H1 (cell line): ENCODE measurements around the gene ESPNL. TPM values are rescaled to one million over a fixed set of nuclear protein-coding genes. Genes with fewer than 3 reads are reported as not detected.

Experiments
- CTCF ChIA-PET: fragments of 300-600 bp; sonication (Branson Sonifier 250); formaldehyde crosslinking; loops from one replicate; lab custom pipeline; 2021; ENCODE audit not compliant: partially characterized antibody; lab: Charles Lee
- POLR2A ChIA-PET: fragments of 300-600 bp; sonication (Branson Sonifier 250); formaldehyde crosslinking; loops from one replicate; lab custom pipeline; 2021; ENCODE audit warnings: inconsistent platforms; ENCODE audit not compliant: partially characterized antibody; lab: Charles Lee
- DNase-seq, 2 experiments: peaks; one replicate each; pipeline versions ENCODE4 v3.0.0 to v3.0.0-alpha.2; 2010 to 2022; ENCODE audit warnings: low spot score in 2 of 2, low read depth in 1 of 2, mixed read lengths in 1 of 2
- FAIRE-seq: peaks from 2 replicates; lab custom pipeline; 2011; peaks lifted over from hg19 to GRCh38; lab: Jason Lieb, UNC
- H2AFZ ChIP-seq: 2 replicates; pipeline ENCODE4 v1.8.1; 2012; ENCODE audit warnings: low read length, inconsistent platforms
- H2AK5ac ChIP-seq: 2 replicates; pipeline ENCODE4 v1.6.1; 2013; ENCODE audit warnings: low read depth, low read length
- H2BK120ac ChIP-seq: replicated peaks from 2 replicates; pipeline ENCODE3; 2013; ENCODE audit warnings: low read depth, low read length, inconsistent platforms
- H2BK12ac ChIP-seq: 2 replicates; pipeline ENCODE4 v1.6.1; 2013; ENCODE audit warnings: low read depth, low read length
- H2BK15ac ChIP-seq: 2 replicates; pipeline ENCODE4 v1.6.1; 2013; ENCODE audit warnings: low read length
- H2BK20ac ChIP-seq: 2 replicates; pipeline ENCODE4 v1.6.1; 2013; ENCODE audit warnings: low read length
- H2BK5ac ChIP-seq: 2 replicates; pipeline ENCODE4 v1.6.1; 2013; ENCODE audit warnings: low read depth, low read length
- H3K14ac ChIP-seq: 2 replicates; pipeline ENCODE4 v1.6.1; 2013; ENCODE audit warnings: inconsistent platforms; ENCODE audit not compliant: insufficient read length
- H3K18ac ChIP-seq: 2 replicates; pipeline ENCODE4 v1.6.1; 2013; ENCODE audit warnings: low read length; ENCODE audit errors: extremely low read depth
- H3K23ac ChIP-seq: 2 replicates; pipeline ENCODE4 v1.6.1; 2013; ENCODE audit warnings: inconsistent platforms; ENCODE audit not compliant: insufficient read length
- H3K23me2 ChIP-seq: 2 replicates; pipeline ENCODE4 v1.6.1; 2013; ENCODE audit warnings: low read depth, low read length
- H3K27ac ChIP-seq: 2 replicates; pipeline ENCODE4 v1.6.1; 2011; ENCODE audit warnings: low read depth, low read length, inconsistent platforms
- H3K27me3 ChIP-seq, 4 experiments: replicated peaks in 1 of 4; 1 replicate in 1 of 4; 2 replicates in 3 of 4; pipeline versions ENCODE4 v1.6.1 to v1.8.1; 2011 to 2013; ENCODE audit warnings: low read length in 3 of 4, mild to moderate bottlenecking in 3 of 4, inconsistent platforms in 2 of 4, mixed read lengths in 2 of 4, moderate library complexity in 1 of 4; ENCODE audit not compliant: control insufficient read depth in 3 of 4, insufficient read depth in 3 of 4; ENCODE audit errors: extremely low read depth in 1 of 4
- H3K36me3 ChIP-seq, 4 experiments: 2 replicates each; pipeline versions ENCODE4 v1.6.1 to v1.8.1; 2011 to 2013; ENCODE audit warnings: mild to moderate bottlenecking in 4 of 4, low read length in 3 of 4, moderate library complexity in 2 of 4, control low read depth in 1 of 4, inconsistent platforms in 1 of 4; ENCODE audit not compliant: insufficient read depth in 4 of 4, control insufficient read depth in 2 of 4
- H3K4ac ChIP-seq: replicated peaks from 2 replicates; pipeline ENCODE3; 2013; ENCODE audit warnings: low read length, low read depth, mixed read lengths, inconsistent platforms; ENCODE audit not compliant: insufficient read length
- H3K4me1 ChIP-seq, 4 experiments: replicated peaks in 1 of 4; 1 replicate in 1 of 4; 2 replicates in 3 of 4; pipeline versions ENCODE4 v1.6.1 to v1.8.1; 2011 to 2013; ENCODE audit warnings: low read length in 3 of 4, inconsistent platforms in 2 of 4, mixed read lengths in 1 of 4; ENCODE audit not compliant: insufficient read depth in 4 of 4, control insufficient read depth in 3 of 4
- H3K4me2 ChIP-seq, 2 experiments: 2 replicates each; pipeline versions ENCODE4 v1.6.1 to v1.8.1; 2011 to 2013; ENCODE audit warnings: low read depth in 2 of 2, low read length in 2 of 2, control low read depth in 1 of 2, inconsistent platforms in 1 of 2, mild to moderate bottlenecking in 1 of 2; ENCODE audit not compliant: insufficient read depth in 1 of 2
- H3K4me3 ChIP-seq, 4 experiments: fragments of 200-600, 300-600 bp in 1 of 4; sonication (generic), shearing (Covaris generic), sonication (Bioruptor Twin) in 1 of 4; 2 replicates each; pipeline versions ENCODE4 v1.5.1 to v1.8.1; 2011 to 2016; ENCODE audit warnings: low read length in 4 of 4, low read depth in 3 of 4, control low read depth in 2 of 4, inconsistent platforms in 2 of 4, mild to moderate bottlenecking in 2 of 4, mixed read lengths in 1 of 4, moderate library complexity in 1 of 4; ENCODE audit not compliant: insufficient read depth in 2 of 4; ENCODE audit errors: extremely low read depth in 1 of 4
- H3K56ac ChIP-seq: replicated peaks from 2 replicates; pipeline ENCODE3; 2013; ENCODE audit warnings: low read depth, mild to moderate bottlenecking, mixed read lengths, low read length, inconsistent platforms; ENCODE audit not compliant: insufficient read length
- H3K79me1 ChIP-seq: 2 replicates; pipeline ENCODE4 v1.6.1; 2013; ENCODE audit warnings: low read depth, low read length, control low read depth
- H3K79me2 ChIP-seq, 2 experiments: 2 replicates each; pipeline versions ENCODE4 v1.6.1 to v1.8.1; 2012 to 2013; ENCODE audit warnings: low read length in 2 of 2, mild to moderate bottlenecking in 2 of 2, inconsistent platforms in 1 of 2; ENCODE audit not compliant: insufficient read depth in 2 of 2, control insufficient read depth in 1 of 2
- H3K9ac ChIP-seq, 4 experiments: replicated peaks in 1 of 4; 1 replicate in 1 of 4; 2 replicates in 3 of 4; pipeline versions ENCODE4 v1.6.1 to v1.8.1; 2011 to 2013; ENCODE audit warnings: low read depth in 3 of 4, low read length in 3 of 4, control low read depth in 2 of 4, mild to moderate bottlenecking in 2 of 4, moderate library complexity in 2 of 4, inconsistent platforms in 1 of 4; ENCODE audit errors: extremely low read depth in 1 of 4
- H3K9me3 ChIP-seq, 2 experiments: 2 replicates each; pipeline versions ENCODE4 v1.6.1 to v1.8.1; 2012 to 2013; ENCODE audit warnings: mild to moderate bottlenecking in 2 of 2, moderate library complexity in 2 of 2, control low read depth in 1 of 2, inconsistent platforms in 1 of 2, low read depth in 1 of 2, low read length in 1 of 2, mixed read lengths in 1 of 2; ENCODE audit not compliant: insufficient read depth in 2 of 2
- H4K20me1 ChIP-seq, 2 experiments: replicated peaks in 1 of 2; 2 replicates each; pipeline versions ENCODE3 to v1.8.1; 2011 to 2013; ENCODE audit warnings: inconsistent platforms in 2 of 2, low read length in 2 of 2, mild to moderate bottlenecking in 1 of 2; ENCODE audit not compliant: insufficient read depth in 2 of 2, control insufficient read depth in 1 of 2
- H4K5ac ChIP-seq: 2 replicates; pipeline ENCODE4 v1.6.1; 2013; ENCODE audit warnings: low read length, low read depth, mixed read lengths, inconsistent platforms; ENCODE audit not compliant: insufficient read length
- H4K8ac ChIP-seq: 2 replicates; pipeline ENCODE4 v1.8.0; 2013; ENCODE audit warnings: mild to moderate bottlenecking, moderate library complexity, low read length, inconsistent platforms; ENCODE audit not compliant: insufficient read depth; ENCODE audit errors: extremely low read depth
- H4K91ac ChIP-seq: replicated peaks from 2 replicates; pipeline ENCODE3; 2013; ENCODE audit warnings: low read length, mixed read lengths, inconsistent platforms; ENCODE audit not compliant: insufficient read length
- GABPA ChIP-seq: IDR thresholded peaks from 2 replicates; pipeline ENCODE4 v1.6.1; 2011; ENCODE audit warnings: mild to moderate bottlenecking, low read length, moderate library complexity, borderline replicate concordance; ENCODE audit not compliant: insufficient read depth
- WGBS, 2 experiments: shearing (Covaris generic) in 1 of 2; methylation state at CpG; one replicate each; pipeline versions ENCODE4 v1.1.6 to v1.1.7; 2013 to 2015; ENCODE audit warnings: low lambda C conversion rate in 2 of 2, mixed read lengths in 2 of 2, inconsistent platforms in 1 of 2, low coverage in 1 of 2, missing lambda C conversion rate in 1 of 2; ENCODE audit not compliant: insufficient replicate concordance in 2 of 2, insufficient coverage in 1 of 2, insufficient read length in 1 of 2; ENCODE audit errors: extremely low coverage in 1 of 2, missing lambda C conversion rate in 1 of 2; 5-methylcytosine and 5-hydroxymethylcytosine counted together
- polyA plus RNA-seq, 7 experiments: library from polyadenylated mRNA; depleted of rRNA in 3 of 7; stranded (reverse) in 5 of 7; unstranded in 2 of 7; fragments of >200 nt in 5 of 7; fragments of 200-250 nt in 2 of 7; gene quantifications; 1 replicate in 5 of 7; 2 replicates in 1 of 7; 4 replicates in 1 of 7; pipeline versions ENCODE4 v1.2.1 to v1.2.3, GENCODE V29; 2011 to 2013; ENCODE audit warnings: missing spikeins in 2 of 7, mixed read lengths in 2 of 7
- total RNA-seq: library from RNA; stranded (reverse); fragmentation: NEBNext Ultra II Directional; extraction: Animal tissue kit (Norgen Biotek cat#: 25700); gene quantifications from 2 replicates; pipeline ENCODE4 v1.2.1, GENCODE V29; 2021

The ESPNL gene
- total and polyA plus RNA-seq, 2 of the 8 experiments (the other 6 are each of a cell fraction or from before 2014, with no cell fraction given): 0.68 to 1.3 TPM

DNA sequence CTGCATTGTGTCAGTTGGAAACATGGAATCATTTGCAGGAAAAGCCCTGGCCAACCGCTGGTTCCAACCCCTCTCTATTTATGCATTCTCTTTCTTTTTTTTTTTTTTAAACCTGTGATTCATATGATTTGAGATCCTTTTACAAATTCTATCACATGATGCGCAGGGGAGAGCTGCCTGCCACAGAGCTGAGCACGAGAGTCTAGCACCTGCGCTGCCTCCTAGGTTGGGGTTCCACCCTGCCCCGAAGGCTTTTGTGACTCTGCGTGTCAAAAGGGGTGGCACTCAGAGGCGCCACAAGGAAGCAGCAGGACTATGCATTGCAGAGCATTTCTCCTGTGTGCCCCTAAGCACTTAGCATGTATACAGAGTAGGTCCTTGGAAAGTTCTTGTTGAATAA is 17.3 kb upstream of the ESPNL start:
- Histone ChIP-seq H3K79me2 (peaks cover 0 to 11% of the 10 kb centered on the region in 2 experiments; a peak in 2 of 4 replicates), H3K36me3 (peaks cover 19 to 60% (median 41%) of the 10 kb centered on the region in 4 experiments), H3K9ac (no peak overlapping the region), H3K4me2 (no peak overlapping the region), H4K8ac (no peak overlapping the region), H3K56ac (no peak overlapping the region), H3K27ac (no peak overlapping the region), H2AFZ (no peak overlapping the region), H4K5ac (no peak overlapping the region), H3K4me1 (no peaks in the 10 kb centered on the region), H4K20me1 (peaks cover 6 to 8% of the 10 kb centered on the region in 2 experiments), H3K14ac (no peak overlapping the region), H2BK120ac (no peak overlapping the region), H3K27me3 (no peaks in the 10 kb centered on the region), H3K23ac (no peak overlapping the region), H2BK15ac (no peak overlapping the region), H3K9me3 (no peaks in the 10 kb centered on the region), H2AK5ac (no peak overlapping the region), H3K79me1 (no peaks in the 10 kb centered on the region), H3K4me3 (no peak overlapping the region), H2BK12ac (no peak overlapping the region), H3K4ac (no peak overlapping the region), H2BK5ac (no peak overlapping the region), H3K18ac (no peak overlapping the region), H2BK20ac (no peak overlapping the region), H3K23me2 (no peaks in the 10 kb centered on the region), H4K91ac (no peak overlapping the region)
- FAIRE-seq (no peak), DNase-seq (no peak)
- no peak for TF ChIP-seq GABPA
- ChIA-PET CTCF (interaction anchor here (1.5 to 1.6 kb wide), 2 partner anchors 16 to 23 kb away, joined by 4 to 6 read pairs; no protein-coding TSS in a partner anchor), POLR2A (interaction anchor here (1.0 to 2.8 kb wide), 2 partner anchors 10 to 15 kb away, joined by 3 to 17 read pairs; no protein-coding TSS in a partner anchor)
- WGBS, 2 experiments: 97% methylated on average over 7 of the region's 7 CpGs; no CpG with 5 or more reads in 1 of the 2 experiments
